Smooth muscle cell of the brain vasculature (primary cell): Measurements from ENCODE around the gene ASPSCR1.
"Not testable (repeated sequence)": the region's sequence is repeated elsewhere in the genome, so short reads cannot be mapped to it uniquely, and the experiment has no call there.

Experiments used
- DNase-seq: peaks from one replicate; pipeline ENCODE4 v3.0.0-alpha.2; 2012; ENCODE audit warnings: low read depth, low spot score

Gene ASPSCR1

DNA sequence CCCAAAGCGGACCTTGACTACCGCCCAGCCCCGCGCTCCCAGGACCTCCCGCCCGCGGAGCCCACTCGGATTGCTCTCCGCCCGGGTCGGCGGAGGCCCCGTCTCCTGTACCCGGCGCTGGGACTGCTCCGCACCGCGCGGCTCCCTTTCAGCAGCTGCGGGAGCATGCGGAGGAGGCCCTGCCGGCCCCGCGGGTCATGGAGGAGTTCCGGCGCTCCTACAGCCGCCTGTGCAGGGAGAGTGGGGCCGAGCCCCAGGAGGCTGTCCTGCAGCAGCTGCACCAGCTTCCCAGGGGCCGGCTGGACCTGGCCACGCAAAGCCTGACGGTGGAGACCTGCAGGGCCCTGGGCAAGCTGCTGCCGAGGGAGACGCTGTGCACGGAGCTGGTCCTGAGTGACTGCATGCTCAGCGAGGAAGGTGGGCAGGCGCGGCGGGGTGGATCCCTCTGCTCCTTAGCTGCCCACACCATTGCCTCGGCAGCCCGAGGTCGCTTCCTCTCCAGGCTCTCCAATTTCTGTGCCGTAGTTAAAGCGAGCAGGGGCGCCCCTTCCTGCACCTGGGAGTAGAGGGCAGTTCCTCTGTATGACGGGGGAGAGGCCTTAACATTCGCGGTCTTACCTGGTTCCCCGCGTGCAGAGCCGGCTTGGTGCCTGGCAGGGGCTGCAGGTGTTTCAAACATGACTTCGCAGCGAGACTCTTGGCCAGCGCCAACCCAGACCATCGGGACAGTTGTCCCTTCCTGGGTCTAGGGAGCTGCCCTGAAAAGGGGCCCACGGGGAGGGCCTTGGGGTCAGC lies 46.2 kb downstream of the ASPSCR1 start:
- no peak for DNase-seq

DNA sequence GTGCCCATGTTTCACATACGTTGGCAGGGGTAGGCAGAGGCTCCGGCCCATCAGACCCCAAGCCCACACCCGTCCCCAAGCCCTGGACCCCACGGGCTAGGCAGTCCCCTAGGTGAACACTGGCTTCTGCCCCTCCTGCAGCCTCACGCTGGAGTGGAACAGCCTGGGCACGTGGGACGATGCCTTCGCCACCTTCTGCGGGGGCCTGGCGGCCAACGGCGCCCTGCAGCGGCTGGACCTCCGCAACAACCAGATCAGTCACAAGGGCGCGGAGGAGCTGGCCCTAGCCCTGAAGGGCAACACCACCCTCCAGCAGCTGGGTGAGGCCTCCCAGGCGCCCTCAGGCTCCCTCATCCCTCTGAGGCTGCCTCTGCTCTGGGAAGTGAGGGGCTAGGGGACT lies 47.4 kb downstream of the ASPSCR1 start:
- DNase-seq = no peak

DNA sequence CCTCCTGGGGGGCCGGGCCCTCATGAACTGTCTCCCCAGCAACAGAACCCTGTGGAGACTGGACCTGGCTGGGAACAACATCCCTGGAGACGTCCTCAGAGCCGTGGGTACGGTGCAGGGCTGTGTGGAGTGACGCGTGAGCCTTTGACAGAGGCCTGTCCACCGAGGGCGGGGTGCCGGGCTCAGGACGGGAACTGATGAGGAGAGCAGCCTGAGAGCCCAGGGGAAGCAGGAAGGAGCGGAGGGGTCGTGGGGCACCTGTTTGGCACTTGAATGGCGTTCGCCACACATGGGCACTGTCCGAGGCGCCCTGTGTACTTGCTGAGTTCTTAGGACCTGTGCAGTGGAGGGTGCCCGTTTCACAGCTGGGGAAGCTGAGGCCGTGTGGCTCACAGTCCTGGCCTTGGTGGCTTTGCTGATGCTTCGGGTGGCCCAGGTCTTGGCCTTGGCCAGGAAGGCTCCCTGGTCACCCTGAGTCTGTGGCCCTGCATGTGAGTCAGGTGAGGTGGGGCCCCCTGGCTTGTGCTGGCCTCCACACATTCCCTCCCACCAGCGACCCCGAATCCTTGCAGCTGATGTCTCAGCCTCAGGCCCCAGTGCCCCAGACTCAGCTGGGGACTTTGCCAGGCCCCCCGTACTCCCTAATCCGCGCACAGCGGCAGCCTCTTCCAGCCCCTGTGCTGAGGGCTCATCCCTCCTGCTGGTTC lies 48.1 kb downstream of the ASPSCR1 start:
- no peak for DNase-seq

DNA sequence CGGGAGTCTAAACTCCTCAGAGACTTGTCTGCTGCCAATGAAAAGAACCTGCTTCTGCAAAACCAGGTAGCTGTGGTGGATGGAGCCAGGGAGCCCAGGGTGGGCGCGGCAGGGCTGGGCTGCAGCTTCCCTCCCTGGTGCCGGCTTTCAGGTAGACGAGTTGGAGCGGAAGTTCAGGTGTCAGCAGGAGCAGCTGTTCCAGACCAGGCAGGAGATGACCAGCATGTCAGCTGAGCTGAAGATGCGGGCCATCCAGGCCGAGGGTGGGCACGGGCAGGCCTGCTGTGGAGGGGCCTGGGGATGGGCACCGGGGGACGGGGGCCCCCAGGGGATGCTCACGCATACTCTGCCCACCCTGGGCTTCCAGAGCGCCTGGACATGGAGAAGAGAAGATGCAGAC lies 50.8 kb downstream of the ASPSCR1 start:
- no peak for DNase-seq

DNA sequence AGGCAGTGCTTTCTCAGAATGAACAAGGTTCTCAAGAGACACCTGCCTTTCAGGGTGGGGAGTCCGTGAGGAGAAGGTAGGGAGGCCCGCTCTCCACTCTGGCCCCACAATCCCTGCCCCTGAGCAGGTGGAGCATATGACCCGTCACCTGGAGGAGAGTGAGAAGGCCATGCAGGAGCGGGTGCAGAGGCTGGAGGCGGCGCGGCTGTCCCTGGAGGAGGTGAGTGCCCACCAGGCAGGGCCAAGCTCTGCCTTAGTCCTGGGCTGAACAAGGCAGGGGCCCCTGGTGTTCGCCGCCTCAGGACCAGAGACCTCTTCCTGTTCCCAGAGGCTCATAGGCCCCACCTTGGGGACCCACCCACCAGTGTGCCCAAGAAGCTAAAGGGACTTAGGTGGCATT lies 51.5 kb downstream of the ASPSCR1 start:
- DNase-seq = no peak

DNA sequence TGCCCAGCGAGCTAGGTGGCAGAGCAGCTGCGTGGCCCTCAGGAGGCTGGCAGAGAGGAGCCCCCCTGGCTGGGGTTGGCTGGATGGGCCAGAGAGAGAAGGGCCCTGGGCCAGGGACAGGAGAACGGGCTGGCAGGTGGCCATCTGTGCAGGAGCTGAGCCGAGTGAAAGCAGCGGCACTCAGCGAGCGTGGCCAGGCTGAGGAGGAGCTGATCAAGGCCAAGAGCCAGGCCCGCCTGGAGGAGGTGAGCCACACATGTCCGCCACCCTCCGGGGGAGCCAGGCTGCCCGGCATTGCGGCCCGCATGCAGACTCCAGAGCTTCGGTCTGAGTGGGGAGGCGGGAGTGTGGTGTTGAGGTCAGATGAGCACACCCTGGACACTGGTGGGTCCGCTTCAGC lies 52.0 kb downstream of the ASPSCR1 start:
- no peak for DNase-seq

DNA sequence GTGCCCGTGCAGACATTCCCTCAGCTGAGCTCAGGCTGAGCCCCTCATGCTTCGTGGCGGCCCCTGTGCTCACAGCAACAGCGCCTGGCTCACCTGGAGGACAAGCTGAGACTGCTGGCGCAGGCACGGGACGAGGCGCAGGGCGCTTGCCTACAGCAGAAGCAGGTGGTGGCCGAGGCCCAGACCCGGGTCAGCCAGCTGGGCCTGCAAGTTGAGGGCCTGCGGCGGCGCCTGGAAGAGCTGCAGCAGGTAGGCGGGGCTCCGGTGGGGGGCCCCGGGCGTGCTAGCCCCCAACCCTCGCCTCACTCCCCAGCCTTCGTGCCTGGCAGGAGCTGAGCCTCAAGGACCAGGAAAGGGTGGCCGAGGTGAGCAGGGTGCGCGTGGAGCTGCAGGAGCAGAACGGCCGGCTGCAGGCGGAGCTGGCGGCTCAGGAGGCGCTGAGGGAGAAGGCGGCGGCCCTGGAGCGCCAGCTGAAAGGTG lies 52.6 kb downstream of the ASPSCR1 start:
- DNase-seq = no peak

DNA sequence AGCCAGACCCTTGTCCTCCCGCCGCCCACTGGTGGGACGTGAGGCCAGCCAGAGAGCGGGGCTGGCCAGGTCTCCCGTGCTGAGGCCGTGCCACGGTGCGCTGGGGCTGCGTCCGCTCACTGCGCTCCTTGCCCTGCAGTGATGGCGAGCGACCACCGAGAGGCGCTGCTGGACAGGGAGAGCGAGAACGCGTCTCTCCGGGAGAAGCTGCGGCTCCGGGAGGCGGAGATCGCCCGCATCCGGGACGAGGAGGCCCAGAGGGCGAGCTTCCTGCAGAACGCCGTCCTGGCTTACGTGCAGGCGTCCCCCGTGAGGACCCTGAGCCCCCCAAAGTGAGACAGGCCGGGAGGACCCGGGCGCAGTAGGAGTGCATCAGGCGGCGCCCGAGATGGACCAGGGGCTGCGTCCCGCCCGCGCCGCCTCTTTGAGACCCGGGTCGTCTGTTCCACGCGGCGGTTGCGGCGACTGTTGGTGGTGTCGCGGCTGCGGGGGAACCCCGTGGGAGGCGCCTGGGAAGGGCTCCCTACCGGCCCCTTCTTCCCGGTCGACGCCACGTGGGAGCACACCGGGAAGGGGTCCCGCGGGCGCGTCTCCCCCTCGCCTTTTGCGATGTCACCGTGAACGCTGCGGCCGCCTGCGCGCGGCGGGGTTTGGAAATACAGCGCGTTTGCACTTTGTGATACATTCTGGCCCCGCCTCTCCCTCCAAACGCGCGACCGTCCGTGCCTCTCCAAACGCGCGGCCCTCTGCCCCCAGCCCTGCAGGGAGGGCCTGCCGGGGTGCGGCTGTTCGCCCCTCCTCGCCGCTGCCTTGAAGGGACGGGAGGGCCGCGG lies 53.3 kb downstream of the ASPSCR1 start:
- DNase-seq = peak; percentile 59

DNA sequence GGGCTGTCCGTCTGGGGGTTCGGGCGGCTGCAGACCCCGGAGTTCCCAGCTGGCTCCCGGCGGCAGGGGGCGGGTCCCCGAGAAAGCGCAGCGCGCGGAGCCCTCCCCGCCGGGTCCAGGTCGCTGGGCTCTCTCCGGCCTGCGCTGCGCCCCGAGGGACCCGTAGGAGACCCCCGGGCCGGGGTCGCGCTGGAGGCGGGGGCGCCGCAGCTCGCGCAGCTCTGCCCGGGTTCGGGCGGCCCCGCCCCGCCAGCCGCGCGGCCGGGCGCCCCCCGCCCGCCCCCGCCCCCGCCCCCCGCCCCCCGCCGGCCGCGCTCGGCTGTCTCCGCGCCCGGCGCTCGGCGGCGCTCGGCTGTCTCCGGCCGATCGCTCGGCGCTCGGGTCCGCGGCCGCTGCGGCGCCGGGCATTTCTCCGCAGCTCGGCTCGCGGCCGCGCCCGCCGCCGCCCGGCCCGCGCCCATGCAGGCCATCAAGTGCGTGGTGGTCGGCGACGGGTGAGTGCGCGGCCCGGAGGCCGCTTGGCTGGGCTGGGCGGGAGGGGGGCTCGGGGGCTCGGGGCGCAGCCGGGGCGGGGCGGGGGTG lies 54.0 kb downstream of the ASPSCR1 start, which contains the start of gene RAC3:
Gene RAC3 (plus strand): TSS at position 376 of the 582 bp plus-strand sequence. CDS start 84 bp downstream, at position 460.
- no peak for DNase-seq

DNA sequence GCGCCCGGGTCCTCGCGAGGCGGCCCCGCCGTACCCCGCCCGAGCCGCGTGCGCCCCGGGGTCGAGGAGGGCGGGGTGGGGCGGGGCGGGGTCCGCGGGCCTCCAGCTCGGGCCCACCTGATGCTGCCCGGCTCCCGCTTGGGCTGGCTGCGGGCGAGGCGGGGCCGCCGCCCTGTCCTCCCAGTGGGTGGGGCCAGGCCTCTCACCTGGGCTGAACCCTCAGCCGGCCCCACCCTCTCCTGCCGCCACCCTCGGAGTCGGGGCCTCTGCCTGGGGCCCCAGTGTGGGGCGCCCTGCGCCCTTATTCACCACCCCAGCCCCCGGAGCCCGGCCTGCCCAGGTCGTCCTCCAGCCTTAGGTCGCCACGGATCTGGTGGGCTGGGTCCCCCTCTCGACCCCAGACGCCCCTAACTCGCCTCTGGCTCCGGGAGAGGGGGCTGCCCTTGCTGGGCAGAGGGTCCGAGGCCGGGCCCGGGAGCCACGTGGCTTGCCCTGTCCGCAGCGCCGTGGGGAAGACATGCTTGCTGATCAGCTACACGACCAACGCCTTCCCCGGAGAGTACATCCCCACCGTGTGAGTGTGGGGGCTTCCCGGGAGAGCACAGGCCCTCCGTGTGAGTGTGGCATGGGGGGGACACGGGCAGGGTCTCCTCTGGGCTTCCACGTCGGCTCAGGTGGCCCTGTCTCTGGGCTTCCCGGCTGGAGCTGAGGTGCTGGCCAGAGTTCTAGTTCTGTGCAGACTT lies 54.6 kb downstream of the ASPSCR1 start:
- DNase-seq = no peak

DNA sequence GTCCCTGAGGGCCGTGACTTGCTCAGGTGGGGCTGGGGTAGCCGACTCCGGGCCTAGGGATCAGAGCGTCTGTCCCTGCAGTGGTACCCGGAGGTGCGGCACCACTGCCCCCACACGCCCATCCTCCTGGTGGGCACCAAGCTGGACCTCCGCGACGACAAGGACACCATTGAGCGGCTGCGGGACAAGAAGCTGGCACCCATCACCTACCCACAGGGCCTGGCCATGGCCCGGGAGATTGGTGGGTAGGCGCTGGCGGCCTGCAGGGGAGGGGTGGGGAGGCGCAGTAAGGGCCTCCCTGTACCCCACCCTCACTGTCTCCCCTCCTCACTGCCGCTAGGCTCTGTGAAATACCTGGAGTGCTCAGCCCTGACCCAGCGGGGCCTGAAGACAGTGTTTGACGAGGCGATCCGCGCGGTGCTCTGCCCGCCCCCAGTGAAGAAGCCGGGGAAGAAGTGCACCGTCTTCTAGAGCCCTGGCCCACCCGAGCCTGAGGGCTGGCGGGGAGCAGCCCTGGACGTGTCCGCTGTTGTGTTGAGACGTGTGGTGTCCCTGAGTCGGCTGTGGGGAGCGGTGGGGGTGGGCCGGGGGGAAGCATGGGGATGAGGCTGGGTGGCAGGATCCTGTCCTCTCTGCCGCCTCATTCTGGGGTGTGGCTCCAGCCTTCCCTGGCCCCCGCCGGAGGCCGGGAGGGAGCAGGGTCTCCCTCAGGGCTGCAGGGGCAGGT lies 56.1 kb downstream of the ASPSCR1 start:
- DNase-seq = no peak

DNA sequence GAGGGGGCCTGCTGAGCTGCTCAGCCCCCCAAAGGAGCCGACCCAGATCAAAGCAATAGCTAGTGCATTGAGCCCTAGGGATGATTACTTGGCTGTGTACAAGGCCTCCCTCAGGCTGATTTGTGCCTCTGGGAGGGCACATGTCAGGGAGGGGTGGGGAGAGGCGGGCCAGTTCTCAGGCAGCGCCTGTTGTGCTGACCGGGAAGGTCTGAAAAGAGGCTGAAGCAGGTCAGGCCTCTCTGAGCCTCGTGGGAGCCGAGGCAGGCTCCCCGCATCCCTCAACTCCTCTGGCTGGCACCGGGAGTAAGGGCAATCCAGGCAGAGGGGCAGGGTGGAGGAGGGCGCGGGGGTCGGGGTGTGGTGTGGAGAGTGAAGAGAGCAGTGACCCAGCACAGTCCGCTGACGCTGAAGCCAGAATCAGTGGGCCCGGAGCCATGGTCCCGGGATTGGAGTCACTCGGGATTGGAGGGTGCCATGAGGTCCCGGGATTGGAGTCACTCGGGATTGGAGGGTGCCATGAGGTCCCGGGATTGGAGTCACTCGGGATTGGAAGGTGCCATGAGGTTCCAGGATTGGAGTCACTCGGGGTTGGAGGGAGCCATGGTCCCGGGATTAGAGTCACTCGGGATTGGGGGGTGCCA lies 57.1 kb downstream of the ASPSCR1 start:
- DNase-seq = no peak

DNA sequence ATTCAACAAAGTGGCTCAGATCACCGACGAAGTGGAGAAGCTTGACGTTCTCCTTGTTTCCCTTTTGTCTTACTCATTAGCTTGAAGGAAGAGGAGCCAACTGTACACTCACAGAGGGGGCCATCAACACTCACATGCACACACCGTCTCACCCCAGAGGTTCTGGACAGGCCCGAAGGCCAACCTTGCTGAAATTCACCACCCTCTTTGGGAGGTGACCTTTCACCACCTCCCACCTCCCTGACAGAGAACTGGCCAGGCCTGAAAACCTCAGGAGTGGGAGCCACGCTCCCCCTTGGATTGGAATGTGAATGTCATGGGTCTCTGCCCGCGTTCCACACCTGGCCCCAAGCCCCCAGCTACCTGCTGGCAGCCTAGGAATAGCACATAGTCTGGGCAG lies 58.1 kb downstream of the ASPSCR1 start:
- no peak for DNase-seq

DNA sequence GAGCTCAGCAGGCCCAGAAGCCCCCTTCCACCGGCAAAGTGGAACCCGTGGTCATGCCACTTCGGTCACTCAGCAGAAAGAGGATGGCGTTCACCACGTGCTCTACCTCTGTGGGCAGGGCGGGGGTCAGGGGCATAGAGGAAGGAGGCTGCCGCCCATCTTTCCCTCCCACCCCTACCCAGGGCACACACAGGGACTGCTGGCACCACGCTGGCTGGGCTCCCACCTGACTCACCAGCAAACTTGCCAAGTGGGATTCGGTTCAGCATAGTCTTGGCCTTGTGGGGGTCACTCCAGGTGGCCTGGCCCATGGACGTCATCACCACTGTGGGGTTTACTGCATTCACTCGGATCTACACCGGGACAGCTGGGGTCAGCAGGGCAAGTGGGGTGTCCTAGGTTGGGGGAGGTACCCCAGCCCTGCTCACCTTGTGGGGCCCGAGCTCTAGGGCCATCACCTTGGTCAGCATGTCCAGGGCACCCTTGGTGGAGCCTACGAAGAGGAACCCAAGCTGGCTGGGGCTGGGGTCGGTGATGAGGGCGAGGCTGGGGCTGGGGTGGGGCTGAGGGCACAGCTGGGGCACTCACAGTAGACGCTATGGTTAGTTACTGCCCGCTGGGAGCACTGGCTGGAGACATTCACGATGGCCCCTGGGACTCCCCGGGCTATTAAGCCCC lies 58.7 kb downstream of the ASPSCR1 start:
- no peak for DNase-seq

DNA sequence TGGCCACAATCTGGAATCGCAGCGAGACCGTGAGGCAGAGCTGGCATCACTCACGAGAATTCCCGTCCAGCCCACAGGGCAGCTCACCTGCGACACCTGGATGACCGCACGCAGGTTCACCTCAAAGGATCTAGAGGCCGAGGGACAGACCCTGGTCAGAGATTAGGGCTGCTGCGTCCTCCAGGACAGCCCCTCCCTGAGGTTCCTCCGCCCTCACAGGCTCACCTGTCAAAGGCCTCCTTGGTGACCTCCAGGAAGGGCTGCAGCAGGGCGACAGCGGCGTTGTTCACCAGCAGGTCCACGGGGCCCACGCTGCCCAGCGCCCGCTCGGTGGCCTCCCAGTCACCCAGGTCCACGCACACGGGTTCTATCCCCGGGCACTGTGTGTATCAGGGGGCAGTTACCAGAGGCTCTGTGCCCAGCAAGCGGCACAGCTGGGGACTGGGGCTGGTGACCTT lies 59.2 kb downstream of the ASPSCR1 start:
- DNase-seq = no peak

DNA sequence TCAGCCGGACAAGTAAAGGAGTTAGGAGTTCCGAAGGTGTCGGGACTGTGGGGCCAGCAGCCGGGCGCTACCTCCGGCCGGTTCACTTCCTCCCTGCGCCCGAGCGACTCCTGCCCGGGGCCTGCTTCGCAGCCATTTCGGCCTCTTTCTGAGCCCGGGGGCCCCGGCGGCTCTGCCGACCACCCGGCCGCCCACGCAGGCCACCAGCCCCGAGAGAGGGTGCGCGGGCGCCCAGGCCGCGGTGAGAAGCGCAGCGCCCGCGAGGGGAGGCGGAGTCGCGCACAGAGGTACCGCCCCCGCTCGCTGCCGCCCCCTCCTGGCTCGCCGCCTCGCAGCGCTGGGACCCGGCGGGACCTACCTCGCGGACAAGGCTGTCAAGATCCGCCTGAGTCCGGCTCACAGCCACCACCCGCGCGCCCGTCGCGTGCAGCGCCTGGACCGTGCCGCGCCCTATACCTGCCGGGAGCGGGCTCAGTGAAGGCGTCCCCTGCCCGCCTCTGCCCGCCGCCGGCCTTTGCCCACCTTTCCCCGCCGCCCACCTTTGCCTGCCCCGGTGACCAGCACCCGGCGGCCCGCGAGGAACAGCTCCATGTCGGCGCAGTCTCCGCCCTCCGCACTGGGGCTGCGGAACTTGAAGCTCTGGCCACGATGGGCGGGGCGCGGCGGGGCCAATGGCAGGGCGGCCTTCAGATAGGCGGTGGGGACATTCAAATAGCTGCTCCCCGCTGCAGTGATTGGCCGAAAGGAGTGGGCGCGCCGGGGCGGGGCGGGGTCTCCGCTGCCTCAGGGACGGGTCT lies 59.9 kb downstream of the ASPSCR1 start, which contains the start of gene DCXR:
Gene DCXR (minus strand): TSS at position 606 of the 797 bp plus-strand sequence. CDS start 15 bp downstream, at position 591.
- peak; percentile 92 for DNase-seq

DNA sequence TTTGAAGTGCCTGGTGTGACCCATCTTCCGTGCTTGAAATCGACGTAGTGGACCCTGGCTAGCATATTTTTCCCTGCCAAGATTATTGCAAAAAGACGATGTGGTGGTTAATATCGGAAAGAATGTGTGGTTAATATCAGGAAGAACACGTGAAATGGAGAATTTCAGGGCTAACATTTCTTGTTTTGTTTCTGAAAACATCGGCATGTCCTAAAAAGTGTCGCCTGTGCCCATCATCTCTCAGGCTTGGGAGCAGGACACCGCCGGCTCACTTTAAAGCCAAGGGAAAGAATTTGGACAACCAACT lies 60.4 kb downstream of the ASPSCR1 start:
- DNase-seq = no peak

DNA sequence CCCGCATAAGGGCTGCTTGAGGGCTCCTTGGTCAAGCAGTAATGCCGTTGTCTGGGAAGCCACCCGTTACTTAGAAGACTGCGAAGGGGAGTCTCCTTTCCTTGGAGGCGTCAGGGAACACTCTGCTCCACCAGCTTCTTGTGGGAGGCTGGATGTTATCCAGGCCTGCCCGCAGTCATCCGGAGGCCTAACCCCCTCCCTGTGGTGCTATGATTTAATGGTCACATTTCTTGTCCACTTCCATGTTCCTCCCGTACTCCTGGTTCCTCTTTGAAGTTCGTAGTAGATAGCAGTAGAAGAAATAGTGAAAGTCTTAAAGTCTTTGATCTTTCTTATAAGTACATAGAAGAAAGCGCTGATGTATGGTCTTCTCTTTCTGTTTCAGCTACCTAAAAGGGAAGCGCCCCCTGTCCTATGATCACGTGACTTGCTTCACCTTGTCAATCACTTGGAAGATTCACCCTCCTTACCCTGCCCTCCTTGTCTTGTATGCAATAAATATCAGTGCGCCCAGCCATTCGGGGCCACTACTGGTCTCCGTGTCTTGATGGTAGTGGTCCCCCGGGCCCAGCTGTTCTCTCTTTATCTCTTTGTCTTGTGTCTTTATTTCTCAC lies 61.5 kb downstream of the ASPSCR1 start:
- DNase-seq = not testable (repeated sequence)
